Smooth muscle cell (in vitro differentiated cells): ENCODE data around the gene OSBPL3. TPM values are rescaled to one million over a fixed set of nuclear protein-coding genes. Genes with fewer than 3 reads are reported as not detected.

Experiments used
- DNase-seq: peaks from one replicate; lab custom pipeline; 2025; ENCODE audit not compliant: unreplicated experiment; lab: John Stamatoyannopoulos, UW
- H2AFZ ChIP-seq: fragments of 200-600 bp; sonication (generic); 2 replicates; pipeline ENCODE4 v1.6.0; 2016; ENCODE audit warnings: antibody characterized with exemption, low read depth, mild to moderate bottlenecking
- H3F3A ChIP-seq: fragments of 200-600 bp; sonication (generic); 2 replicates; pipeline ENCODE4 v1.6.0; 2017; ENCODE audit warnings: antibody characterized with exemption, low read depth
- H3K27ac ChIP-seq: fragments of 200-600 bp; sonication (generic); 2 replicates; pipeline ENCODE4 v1.5.1; 2016; ENCODE audit warnings: low read depth, mild to moderate bottlenecking
- H3K27me3 ChIP-seq: fragments of 200-600 bp; sonication (generic); 2 replicates; pipeline ENCODE4 v1.6.1; 2016; ENCODE audit warnings: low read depth, mild to moderate bottlenecking
- H3K36me3 ChIP-seq: fragments of 200-600 bp; sonication (generic); 2 replicates; pipeline ENCODE4 v1.5.1; 2016; ENCODE audit warnings: low read depth
- H3K4me1 ChIP-seq: fragments of 200-600 bp; sonication (generic); 2 replicates; pipeline ENCODE4 v1.5.1; 2016; ENCODE audit warnings: low read depth
- H3K4me2 ChIP-seq: fragments of 200-600 bp; sonication (generic); 2 replicates; pipeline ENCODE4 v1.6.0; 2016; ENCODE audit warnings: mild to moderate bottlenecking
- H3K4me3 ChIP-seq: fragments of 200-600 bp; sonication (generic); 2 replicates; pipeline ENCODE4 v1.5.1; 2016; ENCODE audit warnings: mild to moderate bottlenecking
- H3K79me2 ChIP-seq: fragments of 200-600 bp; sonication (generic); 2 replicates; pipeline ENCODE4 v1.6.0; 2016; ENCODE audit warnings: low read depth, mild to moderate bottlenecking
- H3K9ac ChIP-seq: fragments of 200-600 bp; sonication (generic); 2 replicates; pipeline ENCODE4 v1.6.0; 2016; ENCODE audit warnings: low read depth
- H3K9me3 ChIP-seq: fragments of 200-600 bp; sonication (generic); replicated peaks from 2 replicates; pipeline ENCODE4 v1.5.1; 2016; ENCODE audit warnings: low read depth
- H4K20me1 ChIP-seq: fragments of 200-600 bp; sonication (generic); 2 replicates; pipeline ENCODE4 v1.6.0; 2016; ENCODE audit warnings: low read depth
- WGBS: methylation state at CpG from one replicate; pipeline ENCODE4 v1.1.7; 2016; ENCODE audit warnings: low lambda C conversion rate; 5-methylcytosine and 5-hydroxymethylcytosine counted together
- polyA plus RNA-seq: library from polyadenylated mRNA; unstranded; fragments of >200 nt; fragmentation: Nextera tagmentation; extraction: Ambion mirVana; gene quantifications from 2 replicates; pipeline ENCODE4 v1.2.1, GENCODE V29; 2016
- total RNA-seq: library from RNA; depleted of rRNA; stranded (reverse); fragments of >200 nt; gene quantifications from 2 replicates; pipeline ENCODE4 v1.2.3, GENCODE V29; 2014
- TF ChIP-seq, protein P1 (sequence below): fragments of 200-600 bp; sonication (generic); IDR thresholded peaks from 2 replicates; pipeline ENCODE4 v1.5.1; 2017; ENCODE audit warnings: borderline replicate concordance, mild to moderate bottlenecking, antibody characterized with exemption; ENCODE audit not compliant: insufficient read depth, poor library complexity, severe bottlenecking

The OSBPL3 gene
- total and polyA plus RNA-seq, 2 experiments from 2014 or later: 6.2 to 16.3 TPM

DNA sequence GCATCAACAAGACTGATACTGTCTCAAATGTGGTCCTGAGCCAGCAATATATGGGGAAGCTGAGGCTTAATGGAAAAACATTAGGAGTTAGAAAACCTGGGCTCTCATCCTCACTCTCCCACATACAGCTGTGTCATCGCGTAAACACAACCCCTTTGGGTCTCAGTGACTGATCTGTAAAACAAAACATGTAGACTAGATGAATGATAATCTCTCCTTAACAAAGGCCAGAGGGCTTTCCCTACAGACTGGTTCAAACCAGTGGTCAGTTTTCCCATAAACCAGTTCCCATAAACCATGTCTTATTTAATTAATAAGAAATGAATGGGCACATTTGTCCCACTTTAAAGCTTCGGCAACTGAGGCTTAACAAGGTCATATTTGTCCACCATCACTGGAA is 48.1 kb downstream of the OSBPL3 start:
- 86% methylated on average over 3 of the region's 3 CpGs for WGBS
- Histone ChIP-seq H2AFZ (no peak overlapping the region), H3K4me3 (no peak overlapping the region), H3K36me3 (no peaks in the 10 kb centered on the region), H3K4me2 (no peak overlapping the region), H3K27me3 (no peaks in the 10 kb centered on the region), H3K79me2 (peaks cover 10% of the 10 kb centered on the region), H3F3A (no peaks in the 10 kb centered on the region), H4K20me1 (peaks cover 29% of the 10 kb centered on the region), H3K9me3 (no peaks in the 10 kb centered on the region), H3K4me1 (peaks cover 8% of the 10 kb centered on the region), H3K27ac (no peak overlapping the region), H3K9ac (no peak overlapping the region)
- TF ChIP-seq, protein P1, sequence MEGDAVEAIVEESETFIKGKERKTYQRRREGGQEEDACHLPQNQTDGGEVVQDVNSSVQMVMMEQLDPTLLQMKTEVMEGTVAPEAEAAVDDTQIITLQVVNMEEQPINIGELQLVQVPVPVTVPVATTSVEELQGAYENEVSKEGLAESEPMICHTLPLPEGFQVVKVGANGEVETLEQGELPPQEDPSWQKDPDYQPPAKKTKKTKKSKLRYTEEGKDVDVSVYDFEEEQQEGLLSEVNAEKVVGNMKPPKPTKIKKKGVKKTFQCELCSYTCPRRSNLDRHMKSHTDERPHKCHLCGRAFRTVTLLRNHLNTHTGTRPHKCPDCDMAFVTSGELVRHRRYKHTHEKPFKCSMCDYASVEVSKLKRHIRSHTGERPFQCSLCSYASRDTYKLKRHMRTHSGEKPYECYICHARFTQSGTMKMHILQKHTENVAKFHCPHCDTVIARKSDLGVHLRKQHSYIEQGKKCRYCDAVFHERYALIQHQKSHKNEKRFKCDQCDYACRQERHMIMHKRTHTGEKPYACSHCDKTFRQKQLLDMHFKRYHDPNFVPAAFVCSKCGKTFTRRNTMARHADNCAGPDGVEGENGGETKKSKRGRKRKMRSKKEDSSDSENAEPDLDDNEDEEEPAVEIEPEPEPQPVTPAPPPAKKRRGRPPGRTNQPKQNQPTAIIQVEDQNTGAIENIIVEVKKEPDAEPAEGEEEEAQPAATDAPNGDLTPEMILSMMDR: no peak
- DNase-seq: no peak

DNA sequence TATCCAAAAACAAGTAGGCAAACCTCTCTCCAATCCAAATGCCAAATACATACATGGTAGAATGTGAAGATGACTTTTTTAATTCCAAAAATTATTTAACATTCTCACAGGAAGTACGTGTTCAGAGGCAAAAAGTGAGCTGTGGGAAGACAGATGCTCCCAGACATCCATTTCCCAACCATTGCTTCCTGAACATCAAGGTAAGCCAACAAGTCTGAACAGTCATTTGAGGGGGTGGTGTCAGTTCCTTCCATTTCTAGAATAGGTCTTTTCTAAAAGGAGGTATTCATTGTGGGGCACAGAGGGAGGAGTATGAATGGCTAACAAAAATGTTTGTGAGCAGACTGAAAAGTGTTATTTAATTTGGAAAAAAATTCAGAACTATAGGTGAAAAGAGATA is 49.1 kb downstream of the OSBPL3 start:
- Histone ChIP-seq H2AFZ (no peak overlapping the region), H3K4me3 (no peak overlapping the region), H4K20me1 (peaks cover 29% of the 10 kb centered on the region), H3K4me2 (no peak overlapping the region), H3K9ac (no peak overlapping the region), H3K27me3 (no peaks in the 10 kb centered on the region), H3K9me3 (no peaks in the 10 kb centered on the region), H3K27ac (no peak overlapping the region), H3F3A (no peaks in the 10 kb centered on the region), H3K4me1 (peaks cover 8% of the 10 kb centered on the region), H3K79me2 (peaks cover 10% of the 10 kb centered on the region), H3K36me3 (no peaks in the 10 kb centered on the region)
- 94% methylated on average over 1 of the region's 1 CpG for WGBS
- no peak for DNase-seq
- TF ChIP-seq, protein P1: no peak

DNA sequence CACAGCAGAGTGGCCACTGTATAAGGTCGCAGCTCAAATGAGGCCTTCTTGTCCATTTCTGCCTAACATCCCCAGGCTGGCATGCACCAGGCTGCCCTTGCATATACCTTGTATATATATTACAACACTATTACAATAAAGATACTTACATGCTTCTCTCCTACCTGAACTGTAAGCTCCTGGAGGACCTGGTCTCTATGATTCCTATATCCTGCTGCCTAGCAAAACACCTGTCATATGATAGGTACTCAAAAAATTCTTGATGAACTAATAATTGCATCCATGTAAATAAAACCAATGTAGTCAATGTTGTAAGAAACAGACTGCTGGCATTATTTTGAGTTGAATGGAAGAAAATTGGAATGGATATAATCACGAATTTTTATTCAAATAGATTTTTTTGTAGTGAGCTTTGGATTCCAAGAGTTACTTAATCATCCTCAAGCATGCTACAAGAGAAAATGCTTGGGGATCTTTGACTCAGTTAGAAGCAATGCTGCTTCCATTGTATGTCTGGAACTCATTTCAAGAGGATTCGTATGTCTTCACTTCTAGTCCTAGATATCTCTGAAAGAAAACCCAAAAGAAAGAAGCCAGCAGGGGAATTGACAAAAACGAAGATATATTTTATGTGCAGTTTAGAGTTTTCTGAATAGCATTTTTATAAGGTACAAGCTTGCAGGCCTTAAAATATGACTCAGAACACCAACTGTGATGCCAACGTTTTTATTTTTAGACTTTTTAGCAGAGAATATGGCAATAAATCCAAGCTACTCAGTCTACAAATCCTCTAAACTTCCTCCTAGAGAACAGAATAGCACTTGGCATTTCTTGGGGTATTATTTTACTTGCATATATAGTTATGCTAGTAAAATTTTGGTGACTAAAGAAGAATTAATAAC is 53.1 kb downstream of the OSBPL3 start:
- DNase-seq: no peak
- Histone ChIP-seq H3K27me3 (no peaks in the 10 kb centered on the region), H3K9me3 (no peaks in the 10 kb centered on the region), H3F3A (no peaks in the 10 kb centered on the region), H3K4me3 (no peak overlapping the region), H4K20me1 (peaks cover 23% of the 10 kb centered on the region), H3K36me3 (no peaks in the 10 kb centered on the region), H3K4me1 (peaks cover 8% of the 10 kb centered on the region), H3K4me2 (peak overlapping the region; percentile 51), H3K27ac (peak overlapping the region; percentile 50), H3K9ac (no peak overlapping the region), H3K79me2 (no peaks in the 10 kb centered on the region), H2AFZ (no peak overlapping the region)
- 56% methylated on average over 5 of the region's 5 CpGs for WGBS
- TF ChIP-seq, protein P1: no peak
